Measurements from ENCODE around the gene INHBE.
"Not testable (repeated sequence)": the region's sequence is repeated elsewhere in the genome, so short reads cannot be mapped to it uniquely, and the experiment has no call there.

Gene INHBE

GRCh38 chr12:57498132-57498502 lies 43.0 kb downstream of the INHBE start:
- DNase-seq (ENCODE audit: low read depth), result no peak

GRCh38 chr12:57498571-57498970 lies 43.5 kb downstream of the INHBE start:
- no peak for DNase-seq (ENCODE audit: low read depth)

GRCh38 chr12:57500213-57500612 lies 45.1 kb downstream of the INHBE start:
- no peak for DNase-seq (ENCODE audit: low read depth)

GRCh38 chr12:57502311-57502969 lies 47.3 kb downstream of the INHBE start:
- not testable (repeated sequence) for DNase-seq (ENCODE audit: low read depth)

GRCh38 chr12:57506541-57506940 lies 51.4 kb downstream of the INHBE start:
- DNase-seq (ENCODE audit: low read depth), result not testable (repeated sequence)
